OCI-LY7 (cell line): ENCODE results near the gene RPL31. TPM values are rescaled to one million over a fixed set of nuclear protein-coding genes. Genes with fewer than 3 reads are reported as not detected.
A peak's percentile ranks its signal among the peaks of the same experiment; 100 is the strongest.

Experiments used
- Bru-seq: library from RNA; stranded (reverse); fragments of 400-500 nt; gene quantifications from one replicate; lab custom pipeline; 2021; lab: Mats Ljungman, UMichigan
- BruChase-seq, 2 experiments: library from RNA; stranded (reverse); fragments of 400-500 nt; gene quantifications; one replicate each; lab custom pipeline; 2021; lab: Mats Ljungman, UMichigan
- BruUV-seq: library from RNA; stranded (reverse); fragments of 400-500 nt; replicated peaks from 2 replicates; lab custom pipeline; 2021; lab: Mats Ljungman, UMichigan
- CTCF ChIA-PET: fragments of 300-600 bp; sonication (Branson Sonifier 250); formaldehyde crosslinking; loops from one replicate; lab custom pipeline; 2022; ENCODE audit warnings: antibody characterized with exemption; ENCODE audit not compliant: unreplicated experiment; lab: Charles Lee
- POLR2A ChIA-PET: fragments of 300-600 bp; sonication (Branson Sonifier 250); formaldehyde crosslinking; loops from one replicate; lab custom pipeline; 2022; ENCODE audit warnings: antibody characterized with exemption; lab: Charles Lee
- DNase-seq: peaks from one replicate; pipeline ENCODE4 v3.0.0-alpha.2; 2015; ENCODE audit warnings: low spot score
- H2AFZ ChIP-seq: fragments of 200-600 bp; sonication (generic), shearing (Covaris generic); 2 replicates; pipeline ENCODE4 v1.6.1; 2014; ENCODE audit warnings: mild to moderate bottlenecking, antibody characterized with exemption, low read length, moderate library complexity
- H3K27ac ChIP-seq: fragments of 200-600 bp; sonication (generic); 2 replicates; pipeline ENCODE4 v1.5.1; 2014; ENCODE audit warnings: mixed run types, low read depth, mild to moderate bottlenecking, moderate library complexity, low read length, inconsistent platforms; ENCODE audit not compliant: poor library complexity, severe bottlenecking
- H3K36me3 ChIP-seq: fragments of 200-600 bp; sonication (generic); 2 replicates; pipeline ENCODE4 v1.6.1; 2014; ENCODE audit warnings: mild to moderate bottlenecking, antibody characterized with exemption, low read length, moderate library complexity, mixed read lengths; ENCODE audit not compliant: insufficient read depth
- H3K4me1 ChIP-seq: fragments of 200-600 bp; sonication (generic); 2 replicates; pipeline ENCODE4 v1.5.1; 2014; ENCODE audit warnings: mild to moderate bottlenecking, low read length; ENCODE audit not compliant: insufficient read depth, poor library complexity, severe bottlenecking
- H3K4me2 ChIP-seq: fragments of 200-600 bp; sonication (generic); 2 replicates; pipeline ENCODE4 v1.6.1; 2014; ENCODE audit warnings: mild to moderate bottlenecking, low read length
- H3K4me3 ChIP-seq: fragments of 200-600 bp; sonication (generic); 2 replicates; pipeline ENCODE4 v1.5.1; 2014; ENCODE audit warnings: mild to moderate bottlenecking, low read depth, low read length; ENCODE audit not compliant: poor library complexity, severe bottlenecking
- H3K79me2 ChIP-seq: fragments of 200-600 bp; sonication (generic); 2 replicates; pipeline ENCODE4 v1.6.1; 2016; ENCODE audit warnings: low read depth, mild to moderate bottlenecking, low read length, moderate library complexity, mixed read lengths; ENCODE audit not compliant: insufficient read depth
- H3K9me2 ChIP-seq: fragments of 200-600 bp; sonication (generic); 2 replicates; pipeline ENCODE4 v1.6.1; 2016; ENCODE audit warnings: mild to moderate bottlenecking, low read length, mixed read lengths; ENCODE audit not compliant: insufficient read depth
- H3K9me3 ChIP-seq: fragments of 200-600 bp; sonication (generic); 2 replicates; pipeline ENCODE4 v1.6.1; 2014; ENCODE audit warnings: mild to moderate bottlenecking, mixed run types, low read length, mixed read lengths
- H4K20me1 ChIP-seq: fragments of 200-600 bp; sonication (generic); 2 replicates; pipeline ENCODE4 v1.6.1; 2014; ENCODE audit warnings: mild to moderate bottlenecking, antibody characterized with exemption, low read length, moderate library complexity, mixed read lengths; ENCODE audit not compliant: insufficient read depth
- EZH2phosphoT487 ChIP-seq: fragments of 200-600 bp; sonication (generic); IDR thresholded peaks from 2 replicates; pipeline ENCODE4 v1.6.1; 2018; ENCODE audit warnings: low read depth, borderline replicate concordance, mild to moderate bottlenecking, mixed run types, antibody characterized with exemption, low read length, moderate library complexity, mixed read lengths
- intact Hi-C: fragments of 100-400 bp; cut with micrococcal nuclease; formaldehyde crosslinking; loops from one replicate; pipeline ENCODE4 v1.10.0; 2022; ENCODE audit not compliant: unreplicated experiment
- long read RNA-seq: library from polyadenylated mRNA; stranded (forward); transcript quantifications from one replicate; pipeline ENCODE4 v2.0.0, GENCODE V29; 2022
- total RNA-seq, 2 experiments: library from RNA; depleted of rRNA in 1 of 2; stranded (reverse); fragments of >200 nt in 1 of 2; shearing (Covaris generic) in 1 of 2; gene quantifications; 2 replicates each; pipeline ENCODE4 v1.2.3, GENCODE V29; 2014 to 2022
- TF ChIP-seq, protein P1 (sequence below): fragments of 200-600 bp; sonication (generic); conservative IDR thresholded peaks from 2 replicates; pipeline ENCODE4 v1.5.1; 2014; ENCODE audit warnings: mild to moderate bottlenecking, antibody characterized with exemption, low read length, moderate library complexity, mixed read lengths

RPL31 gene
- total RNA-seq (2014; rRNA removed; shearing (Covaris generic)), result 1,977 and 1,991 TPM in 2 replicates
- total RNA-seq (2022), result 1,220 and 1,348 TPM in 2 replicates
- percentile 97 among the genes with signal in this experiment for Bru-seq, nascent RNA
- percentile 97 among the genes with signal in this experiment for BruChase-seq, experiment 1, labeled RNA remaining after a 6-hour chase
- percentile 95 among the genes with signal in this experiment for BruChase-seq, experiment 2, labeled RNA remaining after a 2-hour chase
- long read RNA-seq, transcript RPL31-208 (4 exons, 825 nt), result minor isoform, 74 of 269 reads
- long read RNA-seq, transcript RPL31-201 (5 exons, 1,865 nt), result major isoform, 155 of 269 reads
- long read RNA-seq, partial matches to known transcripts, result 32 of 269 reads
- long read RNA-seq, other reads (novel, unspliced or antisense), result 4 of 269 reads

GRCh38 chr2:101001691-101002561 is at the start of gene RPL31:
Gene RPL31, plus strand, starts transcription at chr2:101002289. Its CDS starts 413 bp downstream, at chr2:101002702.
- H3K4me1 ChIP-seq, result peaks cover 25% of the 10 kb centered on the region
- no TSS peak for BruUV-seq
- intact Hi-C loops, result no loop called here

GRCh38 chr2:100952512-100952911 is 49.6 kb upstream of the RPL31 start:
- no peak overlapping the region for H3K4me3 ChIP-seq
- ChIA-PET POLR2A (no interaction called here), CTCF (no interaction called here)
- BruUV-seq, result no TSS peak
- TF ChIP-seq, protein P1, sequence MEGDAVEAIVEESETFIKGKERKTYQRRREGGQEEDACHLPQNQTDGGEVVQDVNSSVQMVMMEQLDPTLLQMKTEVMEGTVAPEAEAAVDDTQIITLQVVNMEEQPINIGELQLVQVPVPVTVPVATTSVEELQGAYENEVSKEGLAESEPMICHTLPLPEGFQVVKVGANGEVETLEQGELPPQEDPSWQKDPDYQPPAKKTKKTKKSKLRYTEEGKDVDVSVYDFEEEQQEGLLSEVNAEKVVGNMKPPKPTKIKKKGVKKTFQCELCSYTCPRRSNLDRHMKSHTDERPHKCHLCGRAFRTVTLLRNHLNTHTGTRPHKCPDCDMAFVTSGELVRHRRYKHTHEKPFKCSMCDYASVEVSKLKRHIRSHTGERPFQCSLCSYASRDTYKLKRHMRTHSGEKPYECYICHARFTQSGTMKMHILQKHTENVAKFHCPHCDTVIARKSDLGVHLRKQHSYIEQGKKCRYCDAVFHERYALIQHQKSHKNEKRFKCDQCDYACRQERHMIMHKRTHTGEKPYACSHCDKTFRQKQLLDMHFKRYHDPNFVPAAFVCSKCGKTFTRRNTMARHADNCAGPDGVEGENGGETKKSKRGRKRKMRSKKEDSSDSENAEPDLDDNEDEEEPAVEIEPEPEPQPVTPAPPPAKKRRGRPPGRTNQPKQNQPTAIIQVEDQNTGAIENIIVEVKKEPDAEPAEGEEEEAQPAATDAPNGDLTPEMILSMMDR, result no peak
- TF ChIP-seq EZH2phosphoT487, result no peak
- no peaks in the 10 kb centered on the region for H3K79me2 ChIP-seq
- intact Hi-C loops, result no loop called here
- H3K9me2 ChIP-seq, result no peaks in the 10 kb centered on the region
- H4K20me1 ChIP-seq, result no peaks in the 10 kb centered on the region
- no peak overlapping the region for H3K4me2 ChIP-seq
- no peak for DNase-seq
- H3K4me1 ChIP-seq, result no peaks in the 10 kb centered on the region
- no peaks in the 10 kb centered on the region for H3K9me3 ChIP-seq
- H3K36me3 ChIP-seq, result no peaks in the 10 kb centered on the region
- H3K27ac ChIP-seq, result no peak overlapping the region
- no peak overlapping the region for H2AFZ ChIP-seq

More at GRCh38 chr2:101001691-101002561, at the start of gene RPL31:
- peaks cover 36% of the 10 kb centered on the region; the same call in 1 of the 2 replicates for H4K20me1 ChIP-seq
- no peaks in the 10 kb centered on the region for H3K9me2 ChIP-seq
- ChIA-PET POLR2A (interaction anchor here (0.6 to 1.7 kb wide), 3 partner anchors 10 to 439 kb away, joined by 3 to 5 read pairs (median 4); partner anchors contain the start of gene PDCL3), CTCF (no interaction called here)
- H3K79me2 ChIP-seq, result peaks cover 49% of the 10 kb centered on the region
- peak within 1 kb of the TSS; percentile 92 for H2AFZ ChIP-seq
- DNase-seq, result peak; percentile 95
- H3K4me3 ChIP-seq, result peak within 1 kb of the TSS; percentile 92
- peaks cover 47% of the 10 kb centered on the region for H3K36me3 ChIP-seq
- no peaks in the 10 kb centered on the region for H3K9me3 ChIP-seq
- H3K27ac ChIP-seq, result peak within 1 kb of the TSS; percentile 56
- H3K4me2 ChIP-seq, result peak within 1 kb of the TSS; percentile 79
- no peak for TF ChIP-seq EZH2phosphoT487
- TF ChIP-seq, protein P1, result no peak
